Endothelial cell of umbilical vein (primary cell): ENCODE measurements around the gene PPP2R5B. TPM values are rescaled to one million over a fixed set of nuclear protein-coding genes. Genes with fewer than 3 reads are reported as not detected.

Source experiments
- BruUV-seq: library from RNA; stranded (reverse); fragments of 400-500 nt; replicated peaks from 2 replicates; lab custom pipeline; 2021; lab: Mats Ljungman, UMichigan
- CTCF ChIA-PET: fragments of 300-600, 350-600 bp; sonication (Branson Sonifier 250); formaldehyde crosslinking; loops from one replicate; lab custom pipeline; 2021; ENCODE audit warnings: antibody characterized with exemption, inconsistent platforms; lab: Charles Lee
- POLR2A ChIA-PET: fragments of 300-600, 350-600 bp; sonication (Branson Sonifier 250); formaldehyde crosslinking; loops from one replicate; lab custom pipeline; 2021; ENCODE audit warnings: antibody characterized with exemption, inconsistent platforms; lab: Charles Lee
- DNase-seq: peaks from one replicate; pipeline ENCODE4 v3.0.0-alpha.2; 2011; ENCODE audit warnings: low read depth, low spot score
- FAIRE-seq: peaks from 2 replicates; lab custom pipeline; 2011; peaks lifted over from hg19 to GRCh38; lab: Jason Lieb, UNC
- H2AFZ ChIP-seq: 2 replicates; pipeline ENCODE4 v1.6.0; 2012; ENCODE audit warnings: low read depth, low read length, control low read depth, inconsistent platforms
- H3K27ac ChIP-seq: 2 replicates; pipeline ENCODE4 v1.5.1; 2011; ENCODE audit warnings: low read depth, mild to moderate bottlenecking, control low read depth, low read length, moderate library complexity; ENCODE audit not compliant: insufficient read depth
- H3K27me3 ChIP-seq, 2 experiments: 2 replicates each; pipeline versions ENCODE4 v1.6.0 to v1.6.1; 2011; ENCODE audit warnings: low read length in 2 of 2, mixed read lengths in 1 of 2; ENCODE audit not compliant: control insufficient read depth in 2 of 2, insufficient read depth in 2 of 2
- H3K36me3 ChIP-seq, 2 experiments: 2 replicates in 1 of 2; 3 replicates in 1 of 2; pipeline ENCODE4 v1.5.1; 2011; ENCODE audit warnings: low read length in 2 of 2, mild to moderate bottlenecking in 1 of 2, moderate library complexity in 1 of 2; ENCODE audit not compliant: control insufficient read depth in 2 of 2, insufficient read depth in 2 of 2; ENCODE audit errors: extremely low read depth in 1 of 2
- H3K4me1 ChIP-seq: 3 replicates; pipeline ENCODE4 v1.5.1; 2011; ENCODE audit warnings: mild to moderate bottlenecking, low read length; ENCODE audit not compliant: control insufficient read depth, insufficient read depth; ENCODE audit errors: extremely low read depth
- H3K4me2 ChIP-seq: 2 replicates; pipeline ENCODE4 v1.6.1; 2011; ENCODE audit warnings: low read length, control low read depth, mixed read lengths; ENCODE audit not compliant: insufficient read depth
- H3K4me3 ChIP-seq, 3 experiments: fragments of 200-600 bp in 1 of 3; sonication (generic), shearing (Covaris generic) in 1 of 3; replicated peaks in 1 of 3; 2 replicates each; pipeline ENCODE4 v1.5.1; 2011 to 2016; ENCODE audit warnings: control low read depth in 3 of 3, low read length in 3 of 3, mild to moderate bottlenecking in 2 of 3, inconsistent platforms in 1 of 3, low read depth in 1 of 3, moderate library complexity in 1 of 3; ENCODE audit not compliant: insufficient read depth in 1 of 3
- H3K79me2 ChIP-seq: 2 replicates; pipeline ENCODE4 v1.6.0; 2012; ENCODE audit warnings: low read length, inconsistent platforms; ENCODE audit not compliant: control insufficient read depth, insufficient read depth
- H3K9ac ChIP-seq: replicated peaks from 2 replicates; pipeline ENCODE3; 2011; ENCODE audit warnings: low read length, control low read depth; ENCODE audit not compliant: insufficient read depth; ENCODE audit errors: extremely low read depth
- H3K9me1 ChIP-seq: replicated peaks from 3 replicates; pipeline ENCODE4 v1.6.0; 2011; ENCODE audit warnings: mild to moderate bottlenecking, low read length; ENCODE audit not compliant: control insufficient read depth, insufficient read depth; ENCODE audit errors: extremely low read depth
- H3K9me3 ChIP-seq: replicated peaks from 2 replicates; pipeline ENCODE4 v1.5.1; 2012; ENCODE audit warnings: low read length, inconsistent platforms; ENCODE audit not compliant: control insufficient read depth, insufficient read depth
- H4K20me1 ChIP-seq: replicated peaks from 2 replicates; pipeline ENCODE3; 2011; ENCODE audit warnings: mild to moderate bottlenecking, low read length; ENCODE audit not compliant: control insufficient read depth, insufficient read depth; ENCODE audit errors: extremely low read depth
- EZH2 ChIP-seq: IDR thresholded peaks from 2 replicates; pipeline ENCODE4 v1.6.1; 2012; ENCODE audit warnings: borderline replicate concordance, low read depth, mild to moderate bottlenecking, moderate library complexity, low read length, inconsistent platforms; ENCODE audit not compliant: severe bottlenecking
- FOS ChIP-seq: IDR thresholded peaks from 2 replicates; pipeline ENCODE4 v1.6.1; 2011; ENCODE audit warnings: mild to moderate bottlenecking, low read length, moderate library complexity, borderline replicate concordance; ENCODE audit not compliant: insufficient read depth
- GATA2 ChIP-seq: IDR thresholded peaks from 2 replicates; pipeline ENCODE4 v1.7.0; 2011; ENCODE audit warnings: low read depth, mild to moderate bottlenecking, moderate library complexity, mixed read lengths, low read length; ENCODE audit not compliant: insufficient read length, insufficient read depth
- JUN ChIP-seq: IDR thresholded peaks from 2 replicates; pipeline ENCODE4 v1.6.1; 2011; ENCODE audit warnings: borderline replicate concordance, low read depth; ENCODE audit not compliant: insufficient read length, insufficient read depth
- MYC ChIP-seq: IDR thresholded peaks from one replicate; pipeline ENCODE4 v1.6.1; 2011; ENCODE audit warnings: mild to moderate bottlenecking, low read depth, low read length
- POLR2A ChIP-seq: IDR thresholded peaks from 2 replicates; pipeline ENCODE4 v1.6.1; 2012; ENCODE audit warnings: low read depth, mild to moderate bottlenecking, control low read depth, low read length
- POLR2AphosphoS5 ChIP-seq: IDR thresholded peaks from 2 replicates; pipeline ENCODE4 v1.6.1; 2012; ENCODE audit warnings: low read depth, mild to moderate bottlenecking, control low read depth, low read length, moderate library complexity; ENCODE audit not compliant: insufficient read depth
- dilution Hi-C: fragments of 300-500 bp; cut with MboI; formaldehyde crosslinking; loops from one replicate; pipeline ENCODE4 v1.15.0; 2019; ENCODE audit warnings: low sequenced_read_pairs; ENCODE audit not compliant: extremely low pct_ligation_motif_present
- intact Hi-C: fragments of 100-400 bp; cut with micrococcal nuclease; formaldehyde crosslinking; loops from one replicate; pipeline ENCODE4 v1.10.0; 2022
- polyA plus RNA-seq, 4 experiments: library from polyadenylated mRNA; depleted of rRNA in 3 of 4; stranded (reverse) in 3 of 4; unstranded in 1 of 4; fragments of >200 nt; gene quantifications; 2 replicates each; pipeline versions ENCODE4 v1.2.1 to v1.2.3, GENCODE V29; 2011 to 2012; ENCODE audit warnings: missing spikeins in 1 of 4
- total RNA-seq: library from RNA; stranded (reverse); gene quantifications from 2 replicates; pipeline ENCODE4 v1.2.3, GENCODE V29; 2021
- TF ChIP-seq, protein P1 (sequence below): IDR thresholded peaks from 2 replicates; pipeline ENCODE4 v1.6.1; 2011; ENCODE audit not compliant: insufficient read depth, insufficient read length
- TF ChIP-seq, protein P2 (sequence below), 2 donors: IDR thresholded peaks; 1 replicate in 1 of 2; 2 replicates in 1 of 2; pipeline ENCODE4 v1.5.1; 2011; ENCODE audit warnings: low read length in 2 of 2, mild to moderate bottlenecking in 2 of 2, moderate library complexity in 2 of 2, control low read depth in 1 of 2, inconsistent platforms in 1 of 2, low read depth in 1 of 2; ENCODE audit not compliant: insufficient read depth in 1 of 2; ENCODE audit errors: extremely low read depth in 1 of 2

The PPP2R5B gene
- total and polyA plus RNA-seq, 2 donors (not counting 3 experiments of a cell fraction or from before 2014, with no cell fraction given): 17.6 to 17.8 TPM

DNA sequence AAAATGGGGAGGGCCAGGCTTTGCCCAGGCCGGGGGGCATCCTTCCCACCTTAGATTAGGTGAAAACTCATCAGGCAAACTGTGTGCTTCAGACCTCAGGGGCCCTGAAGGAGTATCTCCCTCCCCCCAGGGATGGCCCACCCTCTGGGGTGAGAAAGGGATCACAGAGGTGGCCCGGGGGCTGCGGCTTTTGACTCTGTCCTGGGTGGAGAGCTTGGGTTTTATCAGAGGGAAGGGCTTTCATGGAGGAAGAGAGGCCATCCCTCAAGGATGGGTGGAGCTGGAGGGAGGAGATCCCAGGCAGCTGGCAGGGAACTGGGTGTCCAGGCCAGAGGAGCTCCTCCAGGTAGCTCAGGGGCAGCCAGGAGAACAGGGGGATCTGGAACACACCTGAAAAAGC is 3.1 kb upstream of the PPP2R5B start:
- H4K20me1 ChIP-seq: no peaks in the 10 kb centered on the region
- no peak for TF ChIP-seq FOS
- TF ChIP-seq JUN: no peak
- TF ChIP-seq POLR2AphosphoS5: no peak
- no peak for TF ChIP-seq EZH2
- TF ChIP-seq MYC: no peak
- TF ChIP-seq GATA2: no peak
- TF ChIP-seq, protein P1, sequence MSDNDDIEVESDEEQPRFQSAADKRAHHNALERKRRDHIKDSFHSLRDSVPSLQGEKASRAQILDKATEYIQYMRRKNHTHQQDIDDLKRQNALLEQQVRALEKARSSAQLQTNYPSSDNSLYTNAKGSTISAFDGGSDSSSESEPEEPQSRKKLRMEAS: no peak
- TF ChIP-seq, protein P2, sequence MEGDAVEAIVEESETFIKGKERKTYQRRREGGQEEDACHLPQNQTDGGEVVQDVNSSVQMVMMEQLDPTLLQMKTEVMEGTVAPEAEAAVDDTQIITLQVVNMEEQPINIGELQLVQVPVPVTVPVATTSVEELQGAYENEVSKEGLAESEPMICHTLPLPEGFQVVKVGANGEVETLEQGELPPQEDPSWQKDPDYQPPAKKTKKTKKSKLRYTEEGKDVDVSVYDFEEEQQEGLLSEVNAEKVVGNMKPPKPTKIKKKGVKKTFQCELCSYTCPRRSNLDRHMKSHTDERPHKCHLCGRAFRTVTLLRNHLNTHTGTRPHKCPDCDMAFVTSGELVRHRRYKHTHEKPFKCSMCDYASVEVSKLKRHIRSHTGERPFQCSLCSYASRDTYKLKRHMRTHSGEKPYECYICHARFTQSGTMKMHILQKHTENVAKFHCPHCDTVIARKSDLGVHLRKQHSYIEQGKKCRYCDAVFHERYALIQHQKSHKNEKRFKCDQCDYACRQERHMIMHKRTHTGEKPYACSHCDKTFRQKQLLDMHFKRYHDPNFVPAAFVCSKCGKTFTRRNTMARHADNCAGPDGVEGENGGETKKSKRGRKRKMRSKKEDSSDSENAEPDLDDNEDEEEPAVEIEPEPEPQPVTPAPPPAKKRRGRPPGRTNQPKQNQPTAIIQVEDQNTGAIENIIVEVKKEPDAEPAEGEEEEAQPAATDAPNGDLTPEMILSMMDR (IDR thresholded peaks at IDR 0.05; ENCODE audit: extremely low read depth in 1 of 2, insufficient read depth in 1 of 2, low read depth in 1 of 2, low read length in 2 of 2): no peak
- TF ChIP-seq POLR2A: no peak
- ChIA-PET CTCF (no interaction called here), POLR2A (no interaction called here)
- intact Hi-C loops (no loop called here), dilution Hi-C loops (no loop called here)
- no peak overlapping the region for H3K4me3 ChIP-seq
- no TSS peak for BruUV-seq
- H3K4me2 ChIP-seq: no peak overlapping the region
- H3K36me3 ChIP-seq: no peaks in the 10 kb centered on the region
- H3K9ac ChIP-seq: no peak overlapping the region
- FAIRE-seq (no peak), DNase-seq (no peak)
- no peaks in the 10 kb centered on the region for H3K27me3 ChIP-seq
- peaks cover under 1% of the 10 kb centered on the region for H3K79me2 ChIP-seq
- H2AFZ ChIP-seq: no peak overlapping the region
- no peak overlapping the region for H3K27ac ChIP-seq
- no peaks in the 10 kb centered on the region for H3K9me1 ChIP-seq
- peaks cover 14% of the 10 kb centered on the region for H3K4me1 ChIP-seq
- no peaks in the 10 kb centered on the region for H3K9me3 ChIP-seq
